NT2/D1 (cell line): ENCODE results near the gene CD180.

Source experiments
- DNase-seq: peaks from one replicate; pipeline ENCODE4 v3.0.0-alpha.2; 2011; ENCODE audit warnings: low read depth, low spot score
- H3K27me3 ChIP-seq: 2 replicates; pipeline ENCODE4 v1.6.0; 2011; ENCODE audit warnings: mild to moderate bottlenecking; ENCODE audit not compliant: insufficient read length, insufficient read depth
- H3K36me3 ChIP-seq: 2 replicates; pipeline ENCODE4 v1.6.1; 2011; ENCODE audit warnings: mild to moderate bottlenecking, low read length, mixed read lengths; ENCODE audit not compliant: insufficient read depth, insufficient read length
- H3K4me1 ChIP-seq: 2 replicates; pipeline ENCODE4 v1.5.1; 2011; ENCODE audit not compliant: insufficient read depth, insufficient read length
- H3K4me3 ChIP-seq: 2 replicates; pipeline ENCODE4 v1.5.1; 2011; ENCODE audit warnings: low read depth; ENCODE audit not compliant: insufficient read length
- H3K9ac ChIP-seq: 2 replicates; pipeline ENCODE4 v1.6.0; 2011; ENCODE audit warnings: low read depth; ENCODE audit not compliant: insufficient read length
- H3K9me3 ChIP-seq: 2 replicates; pipeline ENCODE4 v1.5.1; 2011; ENCODE audit warnings: mild to moderate bottlenecking, low read length; ENCODE audit not compliant: insufficient read depth
- SUZ12 ChIP-seq: IDR thresholded peaks from 2 replicates; pipeline ENCODE4 v1.6.1; 2011; ENCODE audit not compliant: insufficient read length, insufficient read depth; ENCODE audit errors: extremely low read depth
- YY1 ChIP-seq: IDR thresholded peaks from 2 replicates; pipeline ENCODE4 v1.6.1; 2011; ENCODE audit not compliant: insufficient read length, insufficient read depth
- ZNF274 ChIP-seq: IDR thresholded peaks from 2 replicates; pipeline ENCODE4 v1.6.1; 2011; ENCODE audit warnings: mild to moderate bottlenecking, low read depth, low read length

CD180 gene

DNA sequence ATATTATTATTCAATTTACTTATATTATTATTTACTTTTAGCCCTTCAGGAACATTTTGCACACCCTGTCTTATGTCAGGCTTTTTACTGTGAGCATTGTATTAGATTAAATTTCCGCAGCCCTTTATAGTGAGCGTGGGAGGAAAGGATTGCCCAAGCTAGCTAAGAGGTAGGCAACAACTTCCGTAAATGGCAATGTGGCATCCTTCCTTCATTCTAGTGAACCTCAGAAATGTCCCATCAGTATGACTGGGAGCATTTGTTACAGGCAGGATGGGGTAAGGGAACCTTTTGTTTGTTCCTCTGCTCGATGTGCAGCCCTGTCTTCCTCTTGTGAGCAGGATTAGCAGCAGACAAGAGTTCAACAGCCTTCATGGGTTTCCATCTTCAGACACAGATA, 6.2 kb upstream of the CD180 start:
- Histone ChIP-seq H3K36me3 (no peaks in the 10 kb centered on the region), H3K9ac (no peak overlapping the region), H3K9me3 (no peaks in the 10 kb centered on the region), H3K27me3 (no peaks in the 10 kb centered on the region), H3K4me3 (no peak overlapping the region), H3K4me1 (no peaks in the 10 kb centered on the region)
- DNase-seq = no peak
- TF ChIP-seq YY1 (no peak), SUZ12 (no peak), ZNF274 (no peak)

DNA sequence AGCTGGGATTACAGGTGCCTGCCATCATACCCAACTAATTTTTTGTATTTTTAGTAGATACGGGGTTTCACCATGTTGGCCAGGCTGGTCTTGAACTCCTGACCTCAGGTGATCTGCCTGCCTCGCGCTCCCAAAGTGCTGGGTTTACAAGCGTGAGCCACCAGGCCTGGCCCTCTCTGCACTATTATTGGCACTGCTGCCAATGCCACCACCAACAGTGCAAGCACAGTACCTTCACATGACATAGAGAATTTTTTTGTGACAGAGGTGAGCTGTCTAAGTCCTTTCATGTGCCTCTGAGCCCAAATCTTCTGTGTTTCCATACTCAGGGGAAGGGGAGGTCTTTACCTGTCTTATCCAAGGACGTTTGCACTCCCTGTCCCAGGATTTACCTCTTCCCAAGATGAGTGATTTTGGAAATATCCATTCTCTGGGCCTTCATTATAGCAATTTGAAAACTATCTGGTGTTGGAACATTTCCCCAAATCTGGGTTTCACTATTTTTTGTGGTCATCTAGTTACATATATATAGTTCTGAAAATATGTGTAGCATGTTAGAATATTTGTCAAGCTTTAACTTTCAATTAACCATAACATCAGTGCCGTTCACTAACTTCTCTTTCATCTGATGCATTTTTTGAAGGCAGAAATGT, 5.4 kb upstream of the CD180 start:
- H3K27me3 ChIP-seq = no peaks in the 10 kb centered on the region
- H3K4me1 ChIP-seq = no peaks in the 10 kb centered on the region
- H3K9me3 ChIP-seq = no peaks in the 10 kb centered on the region
- TF ChIP-seq YY1 (no peak), SUZ12 (no peak), ZNF274 (no peak)
- H3K4me3 ChIP-seq = no peak overlapping the region
- H3K36me3 ChIP-seq = no peaks in the 10 kb centered on the region
- DNase-seq = no peak
- no peak overlapping the region for H3K9ac ChIP-seq

- Histone ChIP-seq H3K9me3 (no peaks in the 10 kb centered on the region), H3K36me3 (no peaks in the 10 kb centered on the region), H3K9ac (no peak overlapping the region), H3K4me1 (no peaks in the 10 kb centered on the region), H3K4me3 (no peak overlapping the region), H3K27me3 (no peaks in the 10 kb centered on the region)
- TF ChIP-seq SUZ12 (no peak), YY1 (no peak), ZNF274 (no peak)
- DNase-seq = no peak
These were observed 4.4 kb upstream of the CD180 start for GRCh38 chr5:67200809-67201562.

DNA sequence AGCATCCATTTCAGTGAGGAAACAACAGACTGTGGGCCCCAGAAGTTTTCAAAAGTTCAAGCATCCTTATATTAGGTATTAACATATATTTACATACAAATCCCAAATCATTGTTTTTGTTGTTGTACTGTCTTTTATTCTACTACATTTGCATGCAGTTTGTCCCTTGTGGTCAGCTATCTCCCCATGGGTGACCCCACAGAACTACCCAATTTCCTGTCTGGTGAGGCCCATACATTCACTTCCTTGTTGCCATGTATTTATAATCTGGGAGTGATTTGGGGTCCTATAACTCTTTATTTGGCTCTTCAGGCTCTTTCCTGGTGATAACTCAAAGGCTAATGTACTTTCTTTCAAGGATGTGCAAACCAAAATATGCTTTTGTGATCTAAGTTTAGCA, 3.3 kb upstream of the CD180 start:
- no peak for DNase-seq
- H3K4me3 ChIP-seq = no peak overlapping the region
- no peak for TF ChIP-seq SUZ12
- no peak for TF ChIP-seq ZNF274
- no peak for TF ChIP-seq YY1
- no peak overlapping the region for H3K9ac ChIP-seq
- no peaks in the 10 kb centered on the region for H3K4me1 ChIP-seq
- no peaks in the 10 kb centered on the region for H3K27me3 ChIP-seq
- no peaks in the 10 kb centered on the region for H3K9me3 ChIP-seq
- H3K36me3 ChIP-seq = no peaks in the 10 kb centered on the region

DNA sequence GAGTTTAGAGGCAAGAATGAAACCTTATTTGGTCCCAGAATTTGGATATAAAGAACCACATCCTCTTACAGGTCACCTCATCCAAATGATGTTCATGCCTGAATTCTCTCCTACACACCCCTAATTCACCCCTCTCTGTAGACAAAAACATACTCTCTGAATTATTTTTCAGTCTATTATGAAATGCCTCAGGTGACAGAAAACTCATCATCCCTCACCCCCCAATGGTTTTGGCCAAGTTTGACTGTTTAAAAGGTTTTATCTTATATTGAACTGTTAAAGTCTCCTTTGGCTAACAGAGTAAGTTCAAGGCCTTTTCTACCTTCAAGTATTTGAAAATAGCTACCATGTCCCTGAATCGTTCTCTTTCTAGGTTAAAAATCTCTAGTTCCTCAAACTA, 2.3 kb upstream of the CD180 start:
- Histone ChIP-seq H3K27me3 (no peaks in the 10 kb centered on the region), H3K4me3 (no peak overlapping the region)

DNA sequence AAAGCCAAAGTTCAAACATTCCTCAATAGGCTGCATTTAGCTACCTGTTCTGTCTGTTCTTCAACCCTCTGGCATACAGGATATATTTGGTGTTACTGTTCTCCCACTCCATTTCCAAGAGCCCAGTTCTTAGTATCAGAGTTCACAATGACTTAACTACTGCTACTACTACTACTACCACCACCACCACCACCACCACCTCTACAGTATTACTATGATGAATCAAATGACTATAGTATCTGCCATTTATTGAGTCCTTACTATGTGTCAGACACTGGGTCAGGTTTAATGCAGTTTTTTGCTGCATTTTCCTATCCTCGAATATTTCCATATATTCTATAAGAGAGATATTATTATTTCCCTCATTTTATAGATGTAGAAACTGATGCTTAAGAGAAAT, 937 bp upstream of the CD180 start:
- TF ChIP-seq SUZ12 = no peak
- no peak for TF ChIP-seq ZNF274
- no peak for TF ChIP-seq YY1
- no peaks in the 10 kb centered on the region for H3K4me1 ChIP-seq
- H3K4me3 ChIP-seq = no peak overlapping the region
- DNase-seq = no peak
- H3K9me3 ChIP-seq = peaks cover 2% of the 10 kb centered on the region; the same call in 1 of the 2 replicates
- no peak overlapping the region for H3K9ac ChIP-seq
- no peaks in the 10 kb centered on the region for H3K27me3 ChIP-seq
- H3K36me3 ChIP-seq = no peaks in the 10 kb centered on the region

More for the DNA sequence above, 2.3 kb upstream of the CD180 start:
- Histone ChIP-seq H3K4me1 (no peaks in the 10 kb centered on the region), H3K36me3 (no peaks in the 10 kb centered on the region), H3K9me3 (no peaks in the 10 kb centered on the region), H3K9ac (no peak overlapping the region)
- DNase-seq = no peak
- TF ChIP-seq ZNF274 (no peak), SUZ12 (no peak), YY1 (no peak)

DNA sequence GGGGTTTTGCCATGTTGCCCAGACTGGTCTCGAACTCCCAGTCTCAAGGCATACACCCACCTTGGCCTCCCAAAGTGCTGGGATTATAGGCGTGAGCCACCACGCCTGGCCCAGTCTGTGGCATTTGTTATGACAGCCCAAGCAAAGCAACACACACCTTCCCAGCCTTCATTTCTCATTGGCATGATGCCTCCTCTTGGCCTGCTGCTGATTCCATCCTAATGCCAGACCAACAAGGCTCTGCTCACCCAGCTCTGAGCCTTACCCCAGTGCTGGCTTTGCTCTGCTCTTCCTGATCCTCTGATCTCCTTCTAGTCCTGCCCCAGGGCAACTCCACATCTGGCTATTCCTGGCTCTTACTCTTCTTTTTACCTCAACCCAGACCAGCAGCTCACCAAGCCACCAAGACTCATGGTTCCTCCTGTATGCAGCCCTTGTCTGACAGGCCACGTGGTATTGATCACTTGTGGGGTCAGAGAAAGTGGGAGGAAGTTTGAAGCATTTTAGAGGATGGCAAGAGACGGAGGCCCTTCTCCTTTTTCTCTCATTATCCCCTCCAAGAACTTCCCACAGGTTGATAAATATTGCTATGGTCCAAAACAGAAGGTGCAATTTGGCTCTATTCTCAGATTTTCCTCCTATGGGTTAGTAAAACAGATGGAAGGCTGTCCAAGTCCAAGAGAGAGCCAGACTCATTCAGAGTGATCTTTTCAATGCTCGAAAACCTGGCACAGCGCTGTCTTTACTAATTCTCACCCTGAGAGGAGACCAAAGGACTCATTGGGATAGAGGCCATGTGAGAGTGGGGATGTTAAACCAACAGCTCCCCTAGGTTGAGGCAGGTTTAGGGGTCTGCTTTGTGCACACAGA, 958 bp downstream of the CD180 start:
- no peak for DNase-seq
- H3K27me3 ChIP-seq = no peaks in the 10 kb centered on the region
- peaks cover 1% of the 10 kb centered on the region for H3K4me1 ChIP-seq
- H3K4me3 ChIP-seq = no peak overlapping the region
- no peak for TF ChIP-seq SUZ12
- TF ChIP-seq YY1 = no peak
- TF ChIP-seq ZNF274 = no peak
- H3K9ac ChIP-seq = no peak overlapping the region
- no peaks in the 10 kb centered on the region for H3K36me3 ChIP-seq
- peaks cover 5% of the 10 kb centered on the region; the same call in 1 of the 2 replicates for H3K9me3 ChIP-seq
